HepG2 (cell line): ENCODE measurements around the gene GAS2L1. TPM values are rescaled to one million over a fixed set of nuclear protein-coding genes. Genes with fewer than 3 reads are reported as not detected.
A peak's percentile ranks its signal among the peaks of the same experiment; 100 is the strongest.

Experiments used
- CHD4 ChIP-seq: fragments of 200-600 bp; sonication (generic); IDR thresholded peaks from 2 replicates; pipeline ENCODE4 v1.7.0; 2017; ENCODE audit warnings: mild to moderate bottlenecking, low read length, borderline replicate concordance
- KDM2A ChIP-seq: sonication (generic); formaldehyde crosslinking; IDR thresholded peaks from 2 replicates; pipeline ENCODE4 v1.4.0; 2020; ENCODE audit warnings: low read depth, missing genetic modification reagents, borderline replicate concordance
- KDM5A ChIP-seq: fragments of 200-600 bp; sonication (generic); IDR thresholded peaks from 2 replicates; pipeline ENCODE4 v1.7.0; 2018; ENCODE audit warnings: antibody characterized with exemption, mild to moderate bottlenecking, low read length, borderline replicate concordance
- MAFG ChIP-seq: sonication (generic); formaldehyde crosslinking; IDR thresholded peaks from 2 replicates; pipeline ENCODE4 v1.5.1; 2020; ENCODE audit warnings: mild to moderate bottlenecking, missing genetic modification reagents
- MYNN ChIP-seq: sonication (generic); formaldehyde crosslinking; IDR thresholded peaks from 2 replicates; pipeline ENCODE4 v1.4.0; 2020; ENCODE audit warnings: mild to moderate bottlenecking, low read depth, missing genetic modification reagents
- PCBP1 ChIP-seq: fragments of 200-400 bp; formaldehyde crosslinking; IDR thresholded peaks from 2 replicates; pipeline ENCODE4 v1.6.1; 2017; ENCODE audit warnings: mild to moderate bottlenecking, low read depth, low read length, borderline replicate concordance
- PHB2 ChIP-seq: fragments of 450-650 bp; IDR thresholded peaks from 2 replicates; pipeline ENCODE4 v1.6.1; 2018; ENCODE audit not compliant: partially characterized antibody
- POGK ChIP-seq: sonication (generic); formaldehyde crosslinking; conservative IDR thresholded peaks from 2 replicates; pipeline ENCODE4 v1.8.0; 2022; ENCODE audit warnings: mild to moderate bottlenecking, moderate library complexity, missing genetic modification reagents
- POLR2A ChIP-seq, 2 experiments: IDR thresholded peaks; 2 replicates each; pipeline ENCODE4 v1.6.1; 2011; ENCODE audit warnings: low read depth in 2 of 2, low read length in 2 of 2, mild to moderate bottlenecking in 1 of 2, moderate library complexity in 1 of 2; ENCODE audit not compliant: insufficient read depth in 1 of 2
- SALL1 ChIP-seq: sonication (generic); formaldehyde crosslinking; IDR thresholded peaks from 2 replicates; pipeline ENCODE4 v1.8.0; 2022; ENCODE audit warnings: mild to moderate bottlenecking, missing genetic modification reagents
- SNAI1 ChIP-seq: sonication (generic); formaldehyde crosslinking; IDR thresholded peaks from 2 replicates; pipeline ENCODE4 v1.5.0; 2020; ENCODE audit warnings: mild to moderate bottlenecking, missing genetic modification reagents, borderline replicate concordance
- ZFP37 ChIP-seq: sonication (generic); formaldehyde crosslinking; IDR thresholded peaks from 2 replicates; pipeline ENCODE4 v1.4.0; 2020; ENCODE audit warnings: missing genetic modification reagents, borderline replicate concordance
- ZNF3 ChIP-seq: IDR thresholded peaks from 2 replicates; pipeline ENCODE4 v1.7.0; 2017; ENCODE audit warnings: inconsistent platforms
- ZNF616 ChIP-seq: sonication (generic); formaldehyde crosslinking; IDR thresholded peaks from 2 replicates; pipeline ENCODE4 v1.5.0; 2020; ENCODE audit warnings: low read depth, mild to moderate bottlenecking, missing genetic modification reagents
- ZNF709 ChIP-seq: sonication (generic); formaldehyde crosslinking; IDR thresholded peaks from 2 replicates; pipeline ENCODE4 v1.5.0; 2020; ENCODE audit warnings: mild to moderate bottlenecking, missing genetic modification reagents
- polyA plus RNA-seq, 8 experiments: library from polyadenylated mRNA; depleted of rRNA in 3 of 8; stranded (reverse) in 7 of 8; unstranded in 1 of 8; fragments of >200 nt; fragmentation: Illumina TruSeq in 4 of 8; extraction: Trizol in 4 of 8; gene quantifications; 2 replicates each; pipeline versions ENCODE4 v1.2.1 to v1.2.3, GENCODE V29; 2011 to 2016; ENCODE audit warnings: low read depth in 4 of 8, missing spikeins in 1 of 8, mixed read lengths in 1 of 8; ENCODE audit not compliant: insufficient read depth in 1 of 8
- total RNA-seq, 5 experiments: library from RNA; depleted of rRNA; stranded (reverse); fragments of >200 nt; fragmentation: Illumina TruSeq; extraction: Trizol; gene quantifications; 2 replicates each; pipeline ENCODE4 v1.2.3, GENCODE V29; 2016; ENCODE audit warnings: low read depth in 1 of 5
- TF ChIP-seq, protein P1 (sequence below): sonication (generic); formaldehyde crosslinking; IDR thresholded peaks from 2 replicates; pipeline ENCODE4 v1.5.1; 2020; ENCODE audit warnings: mild to moderate bottlenecking, missing genetic modification reagents, borderline replicate concordance
- TF ChIP-seq, protein P2 (sequence below): sonication (generic); formaldehyde crosslinking; IDR thresholded peaks from 2 replicates; pipeline ENCODE4 v1.9.0; 2022; ENCODE audit warnings: missing genetic modification reagents, mild to moderate bottlenecking, borderline replicate concordance
- TF ChIP-seq, protein P3 (sequence below): sonication (generic); formaldehyde crosslinking; IDR thresholded peaks from 2 replicates; pipeline ENCODE4 v1.5.0; 2020; ENCODE audit warnings: mild to moderate bottlenecking, missing genetic modification reagents, borderline replicate concordance

Gene GAS2L1
- total and polyA plus RNA-seq, 2 of the 13 experiments (the other 11 are each of a cell fraction or from before 2014, with no cell fraction given), result 1.8 to 3.3 TPM

DNA sequence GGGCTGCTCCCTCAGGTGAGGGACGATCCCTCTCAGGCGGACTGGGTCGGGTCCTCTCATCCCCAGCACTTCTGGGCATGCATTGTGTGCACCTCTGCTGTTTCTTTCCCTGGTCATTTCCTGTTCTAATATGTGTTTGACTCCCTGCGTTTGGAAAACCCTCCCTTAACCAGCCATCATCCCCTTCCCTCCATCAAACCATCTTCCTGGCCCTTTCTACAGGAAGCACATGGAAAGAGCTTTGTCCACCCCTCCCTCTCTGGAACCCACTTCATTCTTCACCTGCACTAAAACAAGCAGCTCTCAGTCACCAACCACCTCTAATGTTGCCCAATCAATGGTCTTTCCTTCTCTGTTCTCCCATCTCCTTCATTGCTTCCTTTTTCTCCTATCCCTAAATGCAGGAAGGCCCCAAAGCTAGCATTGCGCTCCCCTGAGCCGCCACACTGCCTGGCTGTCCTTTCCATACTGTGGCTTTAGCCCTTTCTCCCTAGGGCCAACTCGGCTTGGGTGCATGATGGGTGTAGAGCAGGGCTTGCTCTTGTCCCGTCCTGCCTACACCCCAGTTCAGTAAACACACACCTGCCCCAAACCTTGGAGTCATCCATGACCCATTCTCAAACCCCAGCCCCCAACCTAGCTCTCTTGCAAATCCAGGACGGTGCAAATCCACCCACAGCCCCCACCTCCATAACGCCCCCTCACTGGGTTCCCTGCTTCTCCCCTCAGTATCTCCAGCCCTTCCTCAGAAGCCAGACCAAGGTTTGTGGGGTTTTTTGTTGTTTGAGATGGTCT, 5.4 kb upstream of the GAS2L1 start (continued):
- TF ChIP-seq SNAI1 (no peak), PCBP1 (no peak), ZNF709 (no peak), SALL1 (CRISPR knock-in tag) (no peak), ZFP37 (CRISPR knock-in tag) (no peak), CHD4 (no peak), ZNF3 (CRISPR knock-in tag) (no peak), POLR2A (IDR thresholded peaks at IDR 0.05; ENCODE audit: insufficient read depth in 1 of 2, low read depth in 2 of 2, low read length in 2 of 2) (peak in 1 of 2 experiments; percentile 54; a peak in 2 of 4 replicates), MAFG (CRISPR knock-in tag) (no peak), KDM2A (CRISPR knock-in tag) (peak; percentile 59; the same call in 1 of the 2 replicates), ZNF616 (no peak), KDM5A (no peak), POGK (no peak), PHB2 (no peak), MYNN (CRISPR knock-in tag) (no peak)
- TF ChIP-seq, protein P1, sequence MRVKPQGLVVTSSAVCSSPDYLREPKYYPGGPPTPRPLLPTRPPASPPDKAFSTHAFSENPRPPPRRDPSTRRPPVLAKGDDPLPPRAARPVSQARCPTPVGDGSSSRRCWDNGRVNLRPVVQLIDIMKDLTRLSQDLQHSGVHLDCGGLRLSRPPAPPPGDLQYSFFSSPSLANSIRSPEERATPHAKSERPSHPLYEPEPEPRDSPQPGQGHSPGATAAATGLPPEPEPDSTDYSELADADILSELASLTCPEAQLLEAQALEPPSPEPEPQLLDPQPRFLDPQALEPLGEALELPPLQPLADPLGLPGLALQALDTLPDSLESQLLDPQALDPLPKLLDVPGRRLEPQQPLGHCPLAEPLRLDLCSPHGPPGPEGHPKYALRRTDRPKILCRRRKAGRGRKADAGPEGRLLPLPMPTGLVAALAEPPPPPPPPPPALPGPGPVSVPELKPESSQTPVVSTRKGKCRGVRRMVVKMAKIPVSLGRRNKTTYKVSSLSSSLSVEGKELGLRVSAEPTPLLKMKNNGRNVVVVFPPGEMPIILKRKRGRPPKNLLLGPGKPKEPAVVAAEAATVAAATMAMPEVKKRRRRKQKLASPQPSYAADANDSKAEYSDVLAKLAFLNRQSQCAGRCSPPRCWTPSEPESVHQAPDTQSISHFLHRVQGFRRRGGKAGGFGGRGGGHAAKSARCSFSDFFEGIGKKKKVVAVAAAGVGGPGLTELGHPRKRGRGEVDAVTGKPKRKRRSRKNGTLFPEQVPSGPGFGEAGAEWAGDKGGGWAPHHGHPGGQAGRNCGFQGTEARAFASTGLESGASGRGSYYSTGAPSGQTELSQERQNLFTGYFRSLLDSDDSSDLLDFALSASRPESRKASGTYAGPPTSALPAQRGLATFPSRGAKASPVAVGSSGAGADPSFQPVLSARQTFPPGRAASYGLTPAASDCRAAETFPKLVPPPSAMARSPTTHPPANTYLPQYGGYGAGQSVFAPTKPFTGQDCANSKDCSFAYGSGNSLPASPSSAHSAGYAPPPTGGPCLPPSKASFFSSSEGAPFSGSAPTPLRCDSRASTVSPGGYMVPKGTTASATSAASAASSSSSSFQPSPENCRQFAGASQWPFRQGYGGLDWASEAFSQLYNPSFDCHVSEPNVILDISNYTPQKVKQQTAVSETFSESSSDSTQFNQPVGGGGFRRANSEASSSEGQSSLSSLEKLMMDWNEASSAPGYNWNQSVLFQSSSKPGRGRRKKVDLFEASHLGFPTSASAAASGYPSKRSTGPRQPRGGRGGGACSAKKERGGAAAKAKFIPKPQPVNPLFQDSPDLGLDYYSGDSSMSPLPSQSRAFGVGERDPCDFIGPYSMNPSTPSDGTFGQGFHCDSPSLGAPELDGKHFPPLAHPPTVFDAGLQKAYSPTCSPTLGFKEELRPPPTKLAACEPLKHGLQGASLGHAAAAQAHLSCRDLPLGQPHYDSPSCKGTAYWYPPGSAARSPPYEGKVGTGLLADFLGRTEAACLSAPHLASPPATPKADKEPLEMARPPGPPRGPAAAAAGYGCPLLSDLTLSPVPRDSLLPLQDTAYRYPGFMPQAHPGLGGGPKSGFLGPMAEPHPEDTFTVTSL, result no peak
- TF ChIP-seq, protein P2, sequence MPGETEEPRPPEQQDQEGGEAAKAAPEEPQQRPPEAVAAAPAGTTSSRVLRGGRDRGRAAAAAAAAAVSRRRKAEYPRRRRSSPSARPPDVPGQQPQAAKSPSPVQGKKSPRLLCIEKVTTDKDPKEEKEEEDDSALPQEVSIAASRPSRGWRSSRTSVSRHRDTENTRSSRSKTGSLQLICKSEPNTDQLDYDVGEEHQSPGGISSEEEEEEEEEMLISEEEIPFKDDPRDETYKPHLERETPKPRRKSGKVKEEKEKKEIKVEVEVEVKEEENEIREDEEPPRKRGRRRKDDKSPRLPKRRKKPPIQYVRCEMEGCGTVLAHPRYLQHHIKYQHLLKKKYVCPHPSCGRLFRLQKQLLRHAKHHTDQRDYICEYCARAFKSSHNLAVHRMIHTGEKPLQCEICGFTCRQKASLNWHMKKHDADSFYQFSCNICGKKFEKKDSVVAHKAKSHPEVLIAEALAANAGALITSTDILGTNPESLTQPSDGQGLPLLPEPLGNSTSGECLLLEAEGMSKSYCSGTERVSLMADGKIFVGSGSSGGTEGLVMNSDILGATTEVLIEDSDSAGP (CRISPR knock-in tag), result peak; percentile 25; the same call in 1 of the 2 replicates
- TF ChIP-seq, protein P3, sequence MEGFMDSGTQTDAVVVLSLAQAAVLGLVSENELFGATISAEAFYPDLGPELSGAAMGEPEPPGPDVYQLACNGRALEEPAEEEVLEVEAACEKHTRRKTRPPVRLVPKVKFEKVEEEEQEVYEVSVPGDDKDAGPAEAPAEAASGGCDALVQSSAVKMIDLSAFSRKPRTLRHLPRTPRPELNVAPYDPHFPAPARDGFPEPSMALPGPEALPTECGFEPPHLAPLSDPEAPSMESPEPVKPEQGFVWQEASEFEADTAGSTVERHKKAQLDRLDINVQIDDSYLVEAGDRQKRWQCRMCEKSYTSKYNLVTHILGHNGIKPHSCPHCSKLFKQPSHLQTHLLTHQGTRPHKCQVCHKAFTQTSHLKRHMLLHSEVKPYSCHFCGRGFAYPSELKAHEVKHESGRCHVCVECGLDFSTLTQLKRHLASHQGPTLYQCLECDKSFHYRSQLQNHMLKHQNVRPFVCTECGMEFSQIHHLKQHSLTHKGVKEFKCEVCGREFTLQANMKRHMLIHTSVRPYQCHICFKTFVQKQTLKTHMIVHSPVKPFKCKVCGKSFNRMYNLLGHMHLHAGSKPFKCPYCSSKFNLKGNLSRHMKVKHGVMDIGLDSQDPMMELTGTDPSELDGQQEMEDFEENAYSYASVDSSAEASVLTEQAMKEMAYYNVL (CRISPR knock-in tag), result 0 out of 2 replicates have a peak, but pooled peaks have one; percentile 33
